Esophagus (tissue), 2 donors: ENCODE results near the gene SYT11. TPM values are rescaled to one million over a fixed set of nuclear protein-coding genes. Genes with fewer than 3 reads are reported as not detected.

ENCODE experiments used
- H3K27ac ChIP-seq, 2 donors: one replicate each; pipeline ENCODE4 v1.5.1; 2013; ENCODE audit warnings: low read depth in 2 of 2, mild to moderate bottlenecking in 2 of 2, inconsistent platforms in 1 of 2, low read length in 1 of 2, moderate library complexity in 1 of 2
- H3K27me3 ChIP-seq, 2 donors: one replicate each; pipeline ENCODE4 v1.6.1; 2013; ENCODE audit warnings: low read length in 2 of 2, control low read depth in 1 of 2, mild to moderate bottlenecking in 1 of 2; ENCODE audit not compliant: insufficient read depth in 2 of 2, control insufficient read depth in 1 of 2
- H3K36me3 ChIP-seq, 2 donors: one replicate each; pipeline ENCODE4 v1.6.1; 2013; ENCODE audit warnings: low read length in 1 of 2; ENCODE audit not compliant: control insufficient read depth in 2 of 2, insufficient read depth in 2 of 2
- H3K4me1 ChIP-seq, 2 donors: one replicate each; pipeline ENCODE4 v1.6.1; 2013; ENCODE audit warnings: low read length in 1 of 2; ENCODE audit not compliant: control insufficient read depth in 2 of 2, insufficient read depth in 2 of 2
- H3K4me3 ChIP-seq, 2 donors: one replicate each; pipeline ENCODE4 v1.5.1; 2013; ENCODE audit warnings: low read length in 2 of 2, mild to moderate bottlenecking in 2 of 2, low read depth in 1 of 2, moderate library complexity in 1 of 2
- H3K9me3 ChIP-seq, 2 donors: one replicate each; pipeline ENCODE4 v1.6.1; 2013; ENCODE audit warnings: mild to moderate bottlenecking in 2 of 2, low read depth in 1 of 2, low read length in 1 of 2, moderate library complexity in 1 of 2; ENCODE audit not compliant: control insufficient read depth in 2 of 2, insufficient read depth in 1 of 2
- WGBS, 2 donors: extraction: QIAGEN DNeasy Blood & Tissue Kit; methylation state at CpG; one replicate each; pipeline ENCODE4 v1.1.7; 2013; 5-methylcytosine and 5-hydroxymethylcytosine counted together
- polyA plus RNA-seq, 2 donors: library from polyadenylated mRNA; stranded (reverse); fragments of 200-250 nt; gene quantifications; one replicate each; pipeline ENCODE4 v1.2.3, GENCODE V29; 2013
- donor health status: healthy with polysubstance abuse.
- donor health status: Bipolar disorder and iron deficiency.

Gene SYT11
- polyA plus RNA-seq, 2 donors = 0.20 to 0.99 TPM

DNA sequence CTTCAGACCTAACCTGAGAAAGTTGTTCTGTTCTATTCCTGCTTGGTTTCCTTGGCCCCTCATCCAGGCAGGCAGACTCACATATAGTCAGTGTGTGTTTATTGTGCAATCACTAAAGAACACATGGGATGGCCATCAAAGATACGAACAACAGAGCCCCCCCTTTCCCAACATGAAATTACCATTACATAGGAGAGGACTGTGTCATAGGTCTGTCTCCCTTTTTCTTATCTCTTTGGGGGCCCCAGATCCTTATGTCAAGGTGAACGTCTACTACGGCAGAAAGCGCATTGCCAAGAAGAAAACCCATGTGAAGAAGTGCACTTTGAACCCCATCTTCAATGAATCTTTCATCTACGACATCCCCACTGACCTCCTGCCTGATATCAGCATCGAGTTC, 21.6 kb downstream of the SYT11 start:
- H3K4me3 ChIP-seq = no peak overlapping the region
- H3K36me3 ChIP-seq = no peaks in the 10 kb centered on the region
- H3K27me3 ChIP-seq = no peaks in the 10 kb centered on the region
- no peak overlapping the region for H3K27ac ChIP-seq
- no peaks in the 10 kb centered on the region for H3K4me1 ChIP-seq
- H3K9me3 ChIP-seq = no peaks in the 10 kb centered on the region
- 77 to 89% methylated on average over 6 of the region's 6 CpGs for WGBS, 2 donors

GRCh38 chr1:155882235-155882634, 22.9 kb downstream of the SYT11 start:
- Histone ChIP-seq H3K9me3 (no peaks in the 10 kb centered on the region), H3K4me3 (no peak overlapping the region), H3K36me3 (no peaks in the 10 kb centered on the region), H3K4me1 (no peaks in the 10 kb centered on the region), H3K27ac (no peak overlapping the region), H3K27me3 (no peaks in the 10 kb centered on the region)

- 72 to 81% methylated on average over 2 of the region's 2 CpGs for WGBS, 2 donors
- no peaks in the 10 kb centered on the region for H3K36me3 ChIP-seq
- H3K9me3 ChIP-seq = no peaks in the 10 kb centered on the region
- no peaks in the 10 kb centered on the region for H3K4me1 ChIP-seq
- H3K27ac ChIP-seq = no peak overlapping the region
- H3K4me3 ChIP-seq = no peak overlapping the region
- no peaks in the 10 kb centered on the region for H3K27me3 ChIP-seq
These were observed 23.4 kb downstream of the SYT11 start for GRCh38 chr1:155882766-155883165.

DNA sequence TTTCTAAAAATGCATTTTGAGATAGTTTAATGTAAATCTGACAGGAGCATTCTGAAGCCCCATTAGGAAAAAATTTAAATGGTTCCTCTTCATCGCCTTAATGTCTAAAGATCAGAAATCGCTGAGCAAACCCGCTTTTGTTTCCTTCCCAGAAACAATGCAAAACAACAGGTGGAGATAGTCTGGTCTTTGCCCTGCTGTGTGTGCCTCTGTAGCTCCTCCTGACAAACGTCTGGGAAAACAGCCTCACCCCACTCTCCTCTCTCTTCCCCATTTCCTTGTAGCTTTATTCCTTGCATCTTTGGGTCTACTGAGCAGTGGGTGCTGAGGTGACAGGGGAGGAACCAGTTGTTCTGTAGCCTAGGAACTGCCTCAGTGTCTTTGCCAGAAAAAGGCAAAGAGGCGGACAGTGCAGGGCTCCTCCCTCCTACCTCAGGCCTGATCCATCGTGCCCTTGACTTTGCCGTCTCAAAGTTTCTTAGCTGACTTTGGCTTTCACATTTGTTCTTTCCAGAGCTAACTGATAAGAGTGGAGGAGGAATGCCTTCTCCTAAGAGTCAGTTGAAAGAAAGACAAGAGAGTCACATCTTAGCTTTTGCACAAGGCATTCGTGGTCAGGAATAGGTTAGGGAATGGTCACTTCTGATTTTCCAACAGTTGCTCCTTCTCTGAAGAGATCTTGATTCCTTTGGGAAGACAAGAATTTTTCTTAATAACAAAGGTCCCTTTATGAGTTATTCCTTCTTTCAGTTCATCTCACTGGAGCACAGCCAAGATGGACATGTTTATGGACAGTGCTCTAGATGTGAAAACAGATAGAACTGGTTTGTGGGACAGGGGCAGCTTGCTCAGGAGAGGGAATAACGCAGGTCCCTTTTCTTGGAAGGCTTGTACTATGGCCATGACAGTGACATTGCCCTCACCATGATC, 24.9 kb downstream of the SYT11 start:
- H3K4me1 ChIP-seq = no peaks in the 10 kb centered on the region
- H3K4me3 ChIP-seq = no peak overlapping the region
- H3K36me3 ChIP-seq = no peaks in the 10 kb centered on the region
- no peak overlapping the region for H3K27ac ChIP-seq
- no peaks in the 10 kb centered on the region for H3K27me3 ChIP-seq
- WGBS, 2 donors = 66 to 69% methylated on average over 9 of the region's 9 CpGs
- no peaks in the 10 kb centered on the region for H3K9me3 ChIP-seq

- no peaks in the 10 kb centered on the region for H3K4me1 ChIP-seq
- no peak overlapping the region for H3K4me3 ChIP-seq
These were observed 25.6 kb downstream of the SYT11 start for GRCh38 chr1:155884982-155885381.

DNA sequence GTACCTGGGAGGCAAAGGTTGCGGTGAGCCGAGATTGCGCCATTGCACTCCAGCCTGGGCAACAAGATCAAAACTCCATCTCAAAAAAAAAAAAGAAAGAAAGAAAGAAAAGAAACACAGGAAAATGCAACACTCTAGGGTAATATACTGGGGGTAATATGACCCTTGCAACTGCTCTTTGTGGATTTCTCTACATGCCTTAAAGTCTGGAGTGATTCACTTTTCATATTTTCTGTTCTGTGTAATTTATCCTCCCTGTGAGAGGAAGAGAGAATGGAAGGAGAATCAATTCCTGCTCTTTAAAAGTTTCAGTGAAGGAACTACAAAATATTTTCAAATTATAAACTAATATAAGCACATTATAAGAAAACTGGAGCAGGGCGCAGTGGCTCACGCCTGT, 29.1 kb downstream of the SYT11 start:
- Histone ChIP-seq H3K4me3 (no peak overlapping the region), H3K27me3 (no peaks in the 10 kb centered on the region), H3K36me3 (no peaks in the 10 kb centered on the region), H3K9me3 (no peaks in the 10 kb centered on the region), H3K4me1 (no peaks in the 10 kb centered on the region), H3K27ac (no peak overlapping the region)
- WGBS, 2 donors = 89 to 96% methylated on average over 5 of the region's 5 CpGs

More at GRCh38 chr1:155884982-155885381, 25.6 kb downstream of the SYT11 start:
- no peaks in the 10 kb centered on the region for H3K36me3 ChIP-seq
- no peaks in the 10 kb centered on the region for H3K27me3 ChIP-seq
- no peaks in the 10 kb centered on the region for H3K9me3 ChIP-seq
- no peak overlapping the region for H3K27ac ChIP-seq

DNA sequence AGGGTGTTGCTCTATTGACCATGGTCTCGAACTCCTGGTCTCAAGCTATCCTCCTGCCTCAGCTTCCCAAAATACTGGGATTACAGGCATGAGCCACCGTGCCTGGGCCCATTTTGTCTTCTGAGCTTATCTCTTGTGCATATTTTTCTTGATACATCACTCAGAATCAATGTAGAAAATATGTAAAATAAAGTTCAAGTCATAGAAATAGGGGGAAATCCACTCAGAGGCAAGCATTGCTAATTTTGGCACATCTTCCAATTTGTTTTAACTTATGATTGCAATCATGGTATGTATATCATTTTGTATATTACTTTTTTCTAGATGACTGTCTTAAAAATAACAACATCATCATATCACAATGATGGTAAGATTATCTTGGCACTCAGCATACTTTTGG, 30.2 kb downstream of the SYT11 start:
- Histone ChIP-seq H3K4me1 (no peaks in the 10 kb centered on the region), H3K27me3 (no peaks in the 10 kb centered on the region), H3K36me3 (no peaks in the 10 kb centered on the region), H3K9me3 (no peaks in the 10 kb centered on the region), H3K4me3 (no peak overlapping the region), H3K27ac (no peak overlapping the region)
- WGBS, 2 donors = 70 to 74% methylated on average over 2 of the region's 2 CpGs

DNA sequence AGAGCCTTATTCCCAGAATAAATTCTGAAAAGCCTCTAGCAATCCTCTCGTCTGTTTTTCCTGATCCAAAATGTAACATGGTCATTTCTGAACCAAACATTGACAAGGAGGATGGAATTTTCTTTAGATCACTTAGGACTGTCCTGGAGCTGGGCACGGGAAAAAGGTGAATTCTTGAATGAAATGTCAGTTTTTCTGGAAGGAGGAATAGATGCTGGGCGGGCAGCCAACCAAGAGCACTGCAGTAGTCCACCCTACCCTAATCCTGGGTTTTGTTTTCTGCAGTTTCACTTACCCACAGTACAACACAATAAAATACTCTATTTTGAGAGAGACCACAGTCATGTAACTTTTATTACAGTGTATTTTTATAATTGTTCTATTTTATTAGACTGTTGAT, 30.9 kb downstream of the SYT11 start:
- H3K36me3 ChIP-seq = no peaks in the 10 kb centered on the region
- H3K4me1 ChIP-seq = no peaks in the 10 kb centered on the region
- no peak overlapping the region for H3K27ac ChIP-seq
- 51 to 61% methylated on average over 3 of the region's 3 CpGs for WGBS, 2 donors
- H3K4me3 ChIP-seq = no peak overlapping the region
- H3K9me3 ChIP-seq = no peaks in the 10 kb centered on the region
- no peaks in the 10 kb centered on the region for H3K27me3 ChIP-seq

- H3K4me3 ChIP-seq = no peak overlapping the region
- no peaks in the 10 kb centered on the region for H3K4me1 ChIP-seq
- peak overlapping the region; percentile 37 to 42 for H3K27ac ChIP-seq
- peaks cover 3 to 7% of the 10 kb centered on the region in 2 donors for H3K36me3 ChIP-seq
- H3K27me3 ChIP-seq = no peaks in the 10 kb centered on the region
- WGBS, 2 donors = 15 to 26% methylated on average over 3 of the region's 3 CpGs
- H3K9me3 ChIP-seq = no peaks in the 10 kb centered on the region
These were observed 33.4 kb downstream of the SYT11 start for GRCh38 chr1:155892796-155893195.
